ENCODE measurements around the gene OTUD1.

OTUD1 gene

DNA sequence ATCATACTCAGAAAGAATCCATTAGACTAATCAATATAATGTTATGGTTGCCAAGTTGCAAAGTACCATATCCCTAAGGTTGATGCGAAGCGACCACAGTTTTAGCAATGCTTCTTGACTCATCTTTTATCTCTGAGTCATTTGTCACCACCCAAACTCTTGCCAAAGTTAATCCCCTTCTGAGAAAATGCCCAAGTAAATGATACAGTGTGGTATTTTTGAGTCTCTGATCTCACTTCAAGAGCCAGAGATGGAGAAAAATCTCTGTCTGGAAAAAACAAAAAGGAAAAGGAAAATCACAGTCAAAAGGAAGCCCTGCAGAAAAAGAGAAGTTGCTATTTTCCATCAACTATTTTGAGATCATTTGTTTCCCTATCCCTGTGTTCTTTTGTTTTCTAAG lies 26.7 kb upstream of the OTUD1 start:
- TF ChIP-seq, protein P1, sequence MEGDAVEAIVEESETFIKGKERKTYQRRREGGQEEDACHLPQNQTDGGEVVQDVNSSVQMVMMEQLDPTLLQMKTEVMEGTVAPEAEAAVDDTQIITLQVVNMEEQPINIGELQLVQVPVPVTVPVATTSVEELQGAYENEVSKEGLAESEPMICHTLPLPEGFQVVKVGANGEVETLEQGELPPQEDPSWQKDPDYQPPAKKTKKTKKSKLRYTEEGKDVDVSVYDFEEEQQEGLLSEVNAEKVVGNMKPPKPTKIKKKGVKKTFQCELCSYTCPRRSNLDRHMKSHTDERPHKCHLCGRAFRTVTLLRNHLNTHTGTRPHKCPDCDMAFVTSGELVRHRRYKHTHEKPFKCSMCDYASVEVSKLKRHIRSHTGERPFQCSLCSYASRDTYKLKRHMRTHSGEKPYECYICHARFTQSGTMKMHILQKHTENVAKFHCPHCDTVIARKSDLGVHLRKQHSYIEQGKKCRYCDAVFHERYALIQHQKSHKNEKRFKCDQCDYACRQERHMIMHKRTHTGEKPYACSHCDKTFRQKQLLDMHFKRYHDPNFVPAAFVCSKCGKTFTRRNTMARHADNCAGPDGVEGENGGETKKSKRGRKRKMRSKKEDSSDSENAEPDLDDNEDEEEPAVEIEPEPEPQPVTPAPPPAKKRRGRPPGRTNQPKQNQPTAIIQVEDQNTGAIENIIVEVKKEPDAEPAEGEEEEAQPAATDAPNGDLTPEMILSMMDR (conservative IDR thresholded peaks at IDR 0.05; ENCODE audit: low read depth, low read length): no peak
- H3K4me3 ChIP-seq (ENCODE audit: low read depth, low read length): no peak overlapping the region
- peak; percentile 48 for DNase-seq (ENCODE audit: low read depth)

DNA sequence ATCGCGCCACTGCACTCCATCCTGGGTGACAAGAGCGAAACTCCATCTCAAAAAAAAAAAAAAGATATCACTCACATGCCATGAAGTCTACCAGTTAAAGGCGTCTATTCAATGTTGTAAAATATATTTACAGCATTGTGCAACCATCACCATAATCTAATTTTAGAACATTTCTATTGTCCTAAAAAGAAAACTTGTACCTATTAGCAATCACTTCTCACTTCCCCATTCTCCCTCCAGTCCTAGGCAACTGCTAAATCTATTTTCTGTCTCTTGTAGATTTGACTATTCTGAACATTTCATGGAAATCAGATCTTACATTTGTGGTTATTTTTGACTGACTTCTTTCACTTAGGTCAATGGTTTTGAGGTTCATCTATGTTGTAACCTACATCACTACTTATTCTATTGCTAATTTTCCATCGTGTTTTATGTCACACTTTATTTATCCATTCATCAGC lies 25.2 kb upstream of the OTUD1 start:
- no peak overlapping the region for H3K4me3 ChIP-seq (ENCODE audit: low read depth, low read length)
- TF ChIP-seq, protein P1 (conservative IDR thresholded peaks at IDR 0.05; ENCODE audit: low read depth, low read length): no peak
- DNase-seq (ENCODE audit: low read depth): no peak

DNA sequence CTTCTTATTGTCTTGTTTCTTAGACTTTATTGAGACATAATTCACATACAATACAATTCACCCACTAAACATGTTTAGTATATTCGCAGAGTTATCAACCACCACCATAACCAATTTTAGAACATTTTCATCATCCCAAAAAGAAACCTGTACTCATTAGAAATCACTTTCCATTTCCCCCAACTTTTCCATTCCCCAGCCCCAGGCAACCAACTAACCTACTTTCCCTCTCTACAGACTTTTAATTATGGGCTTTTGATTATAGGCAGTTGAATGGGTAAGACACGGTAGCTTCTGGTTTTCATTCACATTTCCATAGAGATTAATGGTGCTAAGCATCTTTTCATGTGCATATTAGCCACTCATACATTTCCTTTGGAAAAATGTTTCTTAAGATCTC lies 24.2 kb upstream of the OTUD1 start:
- H3K4me3 ChIP-seq (ENCODE audit: low read depth, low read length): no peak overlapping the region
- TF ChIP-seq, protein P1 (conservative IDR thresholded peaks at IDR 0.05; ENCODE audit: low read depth, low read length): no peak
- DNase-seq (ENCODE audit: low read depth): no peak

DNA sequence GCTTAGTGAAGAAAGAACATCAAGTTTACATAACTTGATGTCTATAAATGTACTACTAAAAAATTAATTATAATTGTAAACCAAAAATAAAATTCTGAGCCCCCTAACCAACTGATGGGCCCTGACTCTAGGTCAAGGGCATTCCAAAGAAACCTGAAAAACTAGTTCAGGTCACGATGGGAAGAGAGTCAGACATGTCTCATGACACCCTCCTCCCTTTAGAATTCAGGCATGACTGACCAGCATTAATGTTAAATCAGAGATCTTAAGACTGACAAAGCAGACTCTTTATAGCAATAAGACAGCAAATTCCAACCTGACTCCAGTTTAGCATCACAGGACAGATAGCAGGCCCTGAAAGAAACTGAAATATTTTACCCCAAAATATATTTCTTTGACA lies 21.6 kb upstream of the OTUD1 start:
- DNase-seq (ENCODE audit: low read depth): no peak
- no peak overlapping the region for H3K4me3 ChIP-seq (ENCODE audit: low read depth, low read length)
- TF ChIP-seq, protein P1 (conservative IDR thresholded peaks at IDR 0.05; ENCODE audit: low read depth, low read length): no peak

DNA sequence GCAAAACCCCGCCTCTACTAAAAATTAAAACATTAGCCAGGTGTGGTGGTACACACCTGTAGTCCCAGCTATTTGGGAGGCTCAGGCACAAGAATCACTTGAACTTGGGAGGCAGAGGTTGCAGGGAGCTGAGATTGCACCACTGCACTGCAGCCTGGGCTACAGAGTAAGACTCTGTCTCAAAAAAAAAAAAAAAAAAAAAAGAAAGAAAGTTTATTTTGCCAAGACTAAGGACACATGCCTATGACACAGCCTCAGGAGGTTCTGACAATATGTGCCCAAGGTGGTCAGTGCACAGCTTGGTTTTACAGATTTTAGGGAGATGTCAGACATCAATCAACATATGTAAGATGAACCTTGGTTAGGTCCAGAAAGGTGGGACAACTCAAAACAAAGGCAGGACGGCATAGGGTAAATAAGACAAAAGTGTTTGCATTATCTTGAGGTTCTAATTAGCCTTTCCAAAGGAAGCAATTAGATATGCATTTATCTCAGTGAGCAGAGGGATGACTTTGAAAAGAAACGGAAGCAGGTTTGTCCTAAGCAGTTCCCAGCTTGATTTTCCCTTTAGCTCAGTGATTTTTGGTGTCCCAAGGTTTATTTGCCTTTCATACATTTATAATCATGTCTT lies 20.7 kb upstream of the OTUD1 start:
- no peak overlapping the region for H3K4me3 ChIP-seq (ENCODE audit: low read depth, low read length)
- no peak for DNase-seq (ENCODE audit: low read depth)
- TF ChIP-seq, protein P1 (conservative IDR thresholded peaks at IDR 0.05; ENCODE audit: low read depth, low read length): no peak

DNA sequence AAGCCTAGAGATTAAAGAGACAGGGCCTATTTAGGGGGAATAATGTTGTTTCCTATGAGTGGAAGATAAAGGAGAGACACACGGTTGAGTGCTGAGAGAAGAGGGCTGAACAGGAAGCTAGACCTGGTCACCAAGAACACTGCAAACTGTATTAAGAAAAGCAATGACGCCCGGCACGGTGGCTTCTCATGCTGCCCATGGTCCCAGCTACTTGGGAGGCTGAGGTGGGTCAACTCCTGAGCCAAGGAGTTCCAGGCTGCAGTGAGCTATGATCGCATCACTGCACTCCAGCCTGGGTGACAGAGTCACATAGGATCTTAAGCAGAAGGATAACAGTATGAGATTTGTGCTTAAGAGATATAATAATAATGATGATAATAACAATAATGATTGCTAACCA lies 19.7 kb upstream of the OTUD1 start:
- TF ChIP-seq, protein P1 (conservative IDR thresholded peaks at IDR 0.05; ENCODE audit: low read depth, low read length): no peak
- no peak overlapping the region for H3K4me3 ChIP-seq (ENCODE audit: low read depth, low read length)
- DNase-seq (ENCODE audit: low read depth): no peak

DNA sequence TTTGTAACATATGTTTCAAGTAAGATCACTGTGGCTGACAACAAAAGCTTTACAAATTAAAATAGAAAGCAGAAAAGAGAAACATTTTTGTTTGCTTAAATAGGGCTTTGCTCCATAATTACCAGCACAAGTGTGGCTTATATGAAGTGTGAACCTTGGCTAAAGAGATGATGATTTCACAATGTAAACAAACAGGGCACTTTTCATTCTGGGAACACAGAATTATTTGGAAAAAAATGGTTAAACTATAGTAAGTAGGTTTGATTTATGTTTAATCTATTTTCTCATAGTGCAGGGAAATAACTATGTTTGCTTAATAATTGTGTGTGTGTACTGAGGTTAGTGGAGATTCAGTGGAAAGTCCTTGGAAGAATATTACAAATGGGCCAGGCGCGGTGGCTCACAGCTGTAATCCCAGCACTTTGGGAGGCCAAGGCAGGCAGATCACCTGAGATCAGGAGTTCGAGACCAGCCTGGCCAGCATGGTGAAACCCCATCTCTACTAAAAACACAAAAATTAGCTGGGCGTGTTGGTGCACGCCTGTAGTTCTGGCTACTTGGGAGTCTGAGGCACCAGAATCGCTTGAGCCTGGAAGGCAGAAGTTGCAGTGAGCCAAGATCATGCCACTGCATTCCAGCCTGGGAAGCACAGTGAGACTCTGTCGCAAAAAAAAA lies 19.1 kb upstream of the OTUD1 start:
- DNase-seq (ENCODE audit: low read depth): no peak
- TF ChIP-seq, protein P1 (conservative IDR thresholded peaks at IDR 0.05; ENCODE audit: low read depth, low read length): no peak
- no peak overlapping the region for H3K4me3 ChIP-seq (ENCODE audit: low read depth, low read length)

Data from choroid plexus epithelial cell (primary cell).